ENCODE measurements around the gene TGFBR2.

DNA sequence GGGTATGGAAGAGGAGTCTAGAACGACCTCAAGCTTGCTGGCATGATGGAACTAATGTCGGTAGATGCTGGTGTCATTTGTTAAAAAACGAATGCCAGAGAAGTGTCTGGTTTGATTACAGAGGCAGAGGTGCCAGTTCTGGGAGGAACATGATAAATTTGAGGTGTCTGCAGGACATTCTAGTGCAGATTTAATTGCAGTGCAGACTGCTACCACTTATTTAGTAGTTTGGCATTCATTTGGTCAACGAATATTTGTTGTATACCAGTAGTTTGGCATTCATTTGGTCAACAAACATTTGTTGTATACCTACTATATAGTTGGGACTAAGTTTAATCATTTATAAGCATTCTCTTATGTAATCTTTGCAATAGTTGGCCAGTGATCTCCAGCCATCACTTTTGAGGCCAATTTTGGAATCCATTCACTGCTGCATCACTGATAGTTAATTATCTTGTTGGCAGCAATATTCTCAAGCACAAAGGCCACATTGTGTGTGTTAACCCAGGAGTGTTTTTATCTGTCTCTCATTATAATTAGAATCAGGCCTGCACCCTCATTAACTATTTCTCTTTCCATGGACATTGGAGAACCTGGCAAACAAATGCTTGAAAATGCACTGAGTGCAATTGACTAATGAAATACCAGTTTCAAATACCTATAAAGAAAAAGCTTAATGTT lies 19.5 kb upstream of the TGFBR2 start:
- TF ChIP-seq, protein P1, sequence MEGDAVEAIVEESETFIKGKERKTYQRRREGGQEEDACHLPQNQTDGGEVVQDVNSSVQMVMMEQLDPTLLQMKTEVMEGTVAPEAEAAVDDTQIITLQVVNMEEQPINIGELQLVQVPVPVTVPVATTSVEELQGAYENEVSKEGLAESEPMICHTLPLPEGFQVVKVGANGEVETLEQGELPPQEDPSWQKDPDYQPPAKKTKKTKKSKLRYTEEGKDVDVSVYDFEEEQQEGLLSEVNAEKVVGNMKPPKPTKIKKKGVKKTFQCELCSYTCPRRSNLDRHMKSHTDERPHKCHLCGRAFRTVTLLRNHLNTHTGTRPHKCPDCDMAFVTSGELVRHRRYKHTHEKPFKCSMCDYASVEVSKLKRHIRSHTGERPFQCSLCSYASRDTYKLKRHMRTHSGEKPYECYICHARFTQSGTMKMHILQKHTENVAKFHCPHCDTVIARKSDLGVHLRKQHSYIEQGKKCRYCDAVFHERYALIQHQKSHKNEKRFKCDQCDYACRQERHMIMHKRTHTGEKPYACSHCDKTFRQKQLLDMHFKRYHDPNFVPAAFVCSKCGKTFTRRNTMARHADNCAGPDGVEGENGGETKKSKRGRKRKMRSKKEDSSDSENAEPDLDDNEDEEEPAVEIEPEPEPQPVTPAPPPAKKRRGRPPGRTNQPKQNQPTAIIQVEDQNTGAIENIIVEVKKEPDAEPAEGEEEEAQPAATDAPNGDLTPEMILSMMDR (IDR thresholded peaks at IDR 0.05): no peak
- TF ChIP-seq POLR2A (IDR thresholded peaks at IDR 0.05): no peak
